ENCODE results near the gene KCNMA1. TPM values are rescaled to one million over a fixed set of nuclear protein-coding genes. Genes with fewer than 3 reads are reported as not detected.
A peak's percentile ranks its signal among the peaks of the same experiment; 100 is the strongest.

KCNMA1 gene
- total RNA-seq, 1 experiment from 2014 or later = 143 TPM

- DNase-seq (no peak), ATAC-seq (no peak)
- H3F3A ChIP-seq (ENCODE audit: low read length, unreplicated experiment) = peaks cover 4% of the 10 kb centered on the region
- ChIA-PET POLR2A (ENCODE audit: unreplicated experiment) (no interaction called here), CTCF (no interaction called here)
- no peaks in the 10 kb centered on the region for H3K9me2 ChIP-seq (replicated peaks; ENCODE audit: low read length)
- H3K27me3 ChIP-seq (ENCODE audit: low read length) = no peaks in the 10 kb centered on the region
- TF ChIP-seq EZH2 (IDR thresholded peaks at IDR 0.05; ENCODE audit: low read length, unreplicated experiment) = no peak
- H3K79me2 ChIP-seq (ENCODE audit: low read length) = peaks cover 67% of the 10 kb centered on the region
- no peak overlapping the region for H3K27ac ChIP-seq (ENCODE audit: low read length)
- no peak overlapping the region for H2AFZ ChIP-seq (ENCODE audit: low read length)
- peaks cover 49% of the 10 kb centered on the region for H3K4me1 ChIP-seq (ENCODE audit: insufficient read depth, low read length)
- H3K4me2 ChIP-seq (ENCODE audit: low read length) = no peak overlapping the region
- H4K20me1 ChIP-seq (ENCODE audit: low read length) = no peaks in the 10 kb centered on the region
- no peak overlapping the region for H3K4me3 ChIP-seq (ENCODE audit: low read length)
- intact Hi-C loops (cut with micrococcal nuclease) = no loop called here
- H3K9me3 ChIP-seq (ENCODE audit: low read length) = no peaks in the 10 kb centered on the region
- H3K36me3 ChIP-seq (ENCODE audit: low read depth, low read length) = 0 out of 2 replicates have a peak, but pooled peaks cover 5% of the 10 kb centered on the region
- BruUV-seq (replicated peaks) = no TSS peak
- H3K9ac ChIP-seq (ENCODE audit: low read length) = no peak overlapping the region
These were observed 99.8 kb downstream of the KCNMA1 start for GRCh38 chr10:77537720-77538373.

GRCh38 chr10:77537071-77537470 lies 100.5 kb downstream of the KCNMA1 start:
- no TSS peak for BruUV-seq (replicated peaks)
- TF ChIP-seq EZH2phosphoT487 (IDR thresholded peaks at IDR 0.05; ENCODE audit: borderline replicate concordance, low read length) = no peak
- no peak for TF ChIP-seq EZH2 (IDR thresholded peaks at IDR 0.05; ENCODE audit: low read length, unreplicated experiment)
- no peaks in the 10 kb centered on the region for H3K9me3 ChIP-seq (ENCODE audit: low read length)
- H3K36me3 ChIP-seq (ENCODE audit: low read depth, low read length) = 0 out of 2 replicates have a peak, but pooled peaks cover 5% of the 10 kb centered on the region
- H3K4me3 ChIP-seq (ENCODE audit: low read length) = no peak overlapping the region
- no peak for ATAC-seq
- DNase-seq = no peak
- H3F3A ChIP-seq (ENCODE audit: low read length, unreplicated experiment) = peaks cover 4% of the 10 kb centered on the region
- H3K79me2 ChIP-seq (ENCODE audit: low read length) = peaks cover 72% of the 10 kb centered on the region
- H3K27ac ChIP-seq (ENCODE audit: low read length) = no peak overlapping the region
- no peak overlapping the region for H3K4me2 ChIP-seq (ENCODE audit: low read length)
- no peaks in the 10 kb centered on the region for H4K20me1 ChIP-seq (ENCODE audit: low read length)
- CTCF ChIA-PET = no interaction called here
- intact Hi-C loops (cut with micrococcal nuclease) = no loop called here
- POLR2A ChIA-PET (ENCODE audit: unreplicated experiment) = no interaction called here
- H2AFZ ChIP-seq (ENCODE audit: low read length) = no peak overlapping the region
- no peaks in the 10 kb centered on the region for H3K9me2 ChIP-seq (replicated peaks; ENCODE audit: low read length)
- peaks cover 56% of the 10 kb centered on the region for H3K4me1 ChIP-seq (ENCODE audit: insufficient read depth, low read length)
- H3K27me3 ChIP-seq (ENCODE audit: low read length) = no peaks in the 10 kb centered on the region
- H3K9ac ChIP-seq (ENCODE audit: low read length) = no peak overlapping the region

GRCh38 chr10:77533887-77534278 lies 103.7 kb downstream of the KCNMA1 start:
- H3K9ac ChIP-seq (ENCODE audit: low read length) = no peak overlapping the region
- H3K4me3 ChIP-seq (ENCODE audit: low read length) = no peak overlapping the region
- peaks cover 74% of the 10 kb centered on the region for H3K79me2 ChIP-seq (ENCODE audit: low read length)
- H3K4me1 ChIP-seq (ENCODE audit: insufficient read depth, low read length) = peaks cover 69% of the 10 kb centered on the region
- no peak overlapping the region for H2AFZ ChIP-seq (ENCODE audit: low read length)
- TF ChIP-seq EZH2 (IDR thresholded peaks at IDR 0.05; ENCODE audit: low read length, unreplicated experiment) = no peak
- no peak for TF ChIP-seq EZH2phosphoT487 (IDR thresholded peaks at IDR 0.05; ENCODE audit: borderline replicate concordance, low read length)
- no peak for TF ChIP-seq CTCF (conservative IDR thresholded peaks at IDR 0.05; ENCODE audit: low read depth, low read length)
- peaks cover 4% of the 10 kb centered on the region for H3F3A ChIP-seq (ENCODE audit: low read length, unreplicated experiment)
- POLR2A ChIA-PET (ENCODE audit: unreplicated experiment) = interaction anchor here (0.6 kb wide), 2 partner anchors 20 to 128 kb away, joined by 3 read pairs; no protein-coding TSS in a partner anchor
- H3K27ac ChIP-seq (ENCODE audit: low read length) = peak overlapping the region; percentile 10
- intact Hi-C loops (cut with micrococcal nuclease) = no loop called here
- H3K9me2 ChIP-seq (replicated peaks; ENCODE audit: low read length) = no peaks in the 10 kb centered on the region
- H4K20me1 ChIP-seq (ENCODE audit: low read length) = no peaks in the 10 kb centered on the region
- H3K4me2 ChIP-seq (ENCODE audit: low read length) = peak overlapping the region; percentile 14
- H3K36me3 ChIP-seq (ENCODE audit: low read depth, low read length) = no peaks in the 10 kb centered on the region
- no peaks in the 10 kb centered on the region for H3K27me3 ChIP-seq (ENCODE audit: low read length)
- DNase-seq (peak; percentile 83), ATAC-seq (no peak)
- CTCF ChIA-PET = interaction anchor here (0.6 kb wide), 1 partner anchor 389 kb away, joined by 3 read pairs; no protein-coding TSS in a partner anchor
- H3K9me3 ChIP-seq (ENCODE audit: low read length) = no peaks in the 10 kb centered on the region
- no TSS peak for BruUV-seq (replicated peaks)

Measured in PC-3 (cell line).